NCI-H1436 (cell line): ENCODE measurements around the gene TSSK3.

Experiments
- DNase-seq: peaks from one replicate; lab custom pipeline; 2025; lab: John Stamatoyannopoulos, UW

TSSK3 gene

GRCh38 chr1:32400876-32401631 lies 38.7 kb downstream of the TSSK3 start:
- DNase-seq, result peak; percentile 70

- no peak for DNase-seq
Measured at GRCh38 chr1:32404946-32405345, 42.6 kb downstream of the TSSK3 start.

GRCh38 chr1:32405672-32406467 lies 43.5 kb downstream of the TSSK3 start:
- no peak for DNase-seq

GRCh38 chr1:32406629-32407111 lies 44.3 kb downstream of the TSSK3 start:
- no peak for DNase-seq

- DNase-seq, result no peak
Measured at GRCh38 chr1:32411261-32411660, 48.9 kb downstream of the TSSK3 start.

GRCh38 chr1:32413507-32414185 lies 51.3 kb downstream of the TSSK3 start:
- peak; percentile 16 for DNase-seq
